ENCODE results near the gene NECTIN2.
"Not testable (repeated sequence)": the region's sequence is repeated elsewhere in the genome, so short reads cannot be mapped to it uniquely, and the experiment has no call there.

The NECTIN2 gene

GRCh38 chr19:44882063-44882462, 36.0 kb downstream of the NECTIN2 start:
- in situ Hi-C loops (cut with HindIII; ENCODE audit: low sequenced_read_pairs): no loop called here

- in situ Hi-C loops (cut with HindIII; ENCODE audit: low sequenced_read_pairs): not testable (repeated sequence)
Measured at GRCh38 chr19:44882619-44883397, 36.7 kb downstream of the NECTIN2 start.

DNA sequence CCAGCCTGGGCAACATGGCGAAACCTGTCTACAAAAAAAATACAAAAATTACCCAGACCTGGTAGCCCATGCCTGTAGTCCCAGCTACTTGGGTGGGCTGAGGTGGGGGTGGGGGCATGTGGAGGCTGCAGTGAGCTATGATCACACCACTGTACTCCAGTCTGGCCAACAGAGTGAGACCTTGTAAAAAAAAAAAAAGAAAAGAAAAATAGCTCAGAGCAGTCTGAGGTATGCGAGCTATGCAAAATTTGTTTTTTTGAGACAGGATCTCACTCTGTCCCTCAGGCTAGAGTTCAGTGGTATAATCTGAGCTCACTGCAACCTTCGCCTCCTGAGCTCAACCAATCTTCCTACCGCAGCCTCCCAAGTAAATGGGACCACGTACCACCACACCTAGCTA, 37.8 kb downstream of the NECTIN2 start:
- in situ Hi-C loops (cut with HindIII; ENCODE audit: low sequenced_read_pairs): no loop called here

DNA sequence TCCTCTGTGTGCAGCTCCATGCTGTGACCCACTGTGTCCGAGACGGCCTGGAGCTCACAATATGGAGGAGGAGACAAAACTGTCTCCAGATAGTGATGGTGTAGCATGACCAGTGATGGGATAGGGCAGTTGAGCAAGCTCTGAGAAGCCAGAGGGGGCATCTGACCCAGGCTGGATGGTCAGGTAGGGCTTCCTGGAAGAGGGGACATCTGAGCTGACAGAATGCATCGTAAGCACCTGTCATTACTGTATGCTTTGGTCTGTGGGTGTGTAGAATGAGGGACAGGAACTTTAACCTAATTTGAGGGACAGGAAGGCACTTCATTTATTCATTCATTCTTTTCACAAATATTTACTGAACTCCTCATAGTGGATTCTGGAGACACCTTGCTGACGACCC, 38.5 kb downstream of the NECTIN2 start:
- in situ Hi-C loops (cut with HindIII; ENCODE audit: low sequenced_read_pairs): no loop called here

GRCh38 chr19:44886141-44886540, 40.0 kb downstream of the NECTIN2 start:
- in situ Hi-C loops (cut with HindIII; ENCODE audit: low sequenced_read_pairs): no loop called here

- in situ Hi-C loops (cut with HindIII; ENCODE audit: low sequenced_read_pairs): no loop called here
Measured at GRCh38 chr19:44887648-44888047, 41.6 kb downstream of the NECTIN2 start.

GRCh38 chr19:44888335-44888734, 42.2 kb downstream of the NECTIN2 start:
- in situ Hi-C loops (cut with HindIII; ENCODE audit: low sequenced_read_pairs): not testable (repeated sequence)

DNA sequence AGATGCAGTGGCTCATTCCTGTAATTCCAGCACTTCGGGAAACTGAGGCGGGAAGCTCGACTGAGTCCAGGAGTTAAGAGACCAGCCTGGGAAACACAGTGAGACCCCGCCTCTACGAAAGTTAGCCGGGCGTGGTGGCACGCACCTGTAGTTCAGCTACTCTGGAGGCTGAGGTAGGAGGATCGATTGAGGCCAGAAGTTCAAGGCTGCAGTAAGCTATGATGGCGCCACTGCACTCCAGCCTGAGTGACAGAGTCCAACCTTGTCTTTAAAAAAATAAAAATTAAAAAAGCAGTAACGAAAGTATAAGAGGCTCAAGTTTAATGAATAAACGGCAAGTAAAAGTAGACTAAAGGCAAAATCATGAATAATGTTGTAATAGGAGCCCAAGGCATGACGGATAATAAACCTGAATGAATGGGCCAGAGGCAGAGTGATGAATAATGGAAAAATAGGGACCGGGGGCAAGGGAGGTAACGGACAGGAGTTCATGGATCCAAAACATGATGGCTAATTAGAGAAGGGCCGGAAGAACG, 43.8 kb downstream of the NECTIN2 start:
- in situ Hi-C loops (cut with HindIII; ENCODE audit: low sequenced_read_pairs): no loop called here

DNA sequence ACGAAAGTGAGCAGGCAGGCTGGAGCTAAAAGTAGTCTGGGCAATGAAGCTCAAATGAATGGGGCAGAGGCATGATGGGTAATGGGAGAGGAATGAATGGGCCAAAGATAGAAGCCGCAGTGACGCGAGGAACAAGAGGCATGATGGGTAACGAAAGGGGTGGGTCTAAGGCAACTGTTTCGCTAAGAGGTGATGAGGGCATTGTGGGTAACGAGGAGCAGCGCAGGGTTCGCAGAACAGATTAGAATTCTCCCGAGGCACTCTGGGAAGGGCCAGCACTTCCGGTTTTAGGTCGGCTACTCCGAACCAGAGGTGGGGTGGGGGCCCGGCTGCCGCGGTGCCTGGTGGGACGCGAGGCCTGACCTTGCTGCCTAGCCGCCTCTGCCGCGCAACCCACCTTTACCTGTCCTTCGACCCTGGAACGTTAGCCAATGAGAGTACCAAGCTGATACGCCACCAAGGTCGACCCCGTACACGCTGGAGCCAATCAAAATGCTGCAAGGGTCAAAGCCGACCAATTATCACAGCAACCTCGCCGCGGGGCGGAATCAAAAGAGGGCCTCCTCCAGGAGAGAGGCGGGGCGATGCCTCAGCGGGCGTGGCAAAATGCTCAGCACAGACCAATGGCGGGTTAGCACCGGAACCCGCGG, 44.4 kb downstream of the NECTIN2 start:
- in situ Hi-C loops (cut with HindIII; ENCODE audit: low sequenced_read_pairs): no loop called here

- in situ Hi-C loops (cut with HindIII; ENCODE audit: low sequenced_read_pairs): no loop called here
Measured at GRCh38 chr19:44891016-44891882, 45.2 kb downstream of the NECTIN2 start, which contains the start of gene TOMM40. TOMM40 (plus strand) TSS chr19:44891254; CDS start chr19:44891416, 162 bp downstream.

DNA sequence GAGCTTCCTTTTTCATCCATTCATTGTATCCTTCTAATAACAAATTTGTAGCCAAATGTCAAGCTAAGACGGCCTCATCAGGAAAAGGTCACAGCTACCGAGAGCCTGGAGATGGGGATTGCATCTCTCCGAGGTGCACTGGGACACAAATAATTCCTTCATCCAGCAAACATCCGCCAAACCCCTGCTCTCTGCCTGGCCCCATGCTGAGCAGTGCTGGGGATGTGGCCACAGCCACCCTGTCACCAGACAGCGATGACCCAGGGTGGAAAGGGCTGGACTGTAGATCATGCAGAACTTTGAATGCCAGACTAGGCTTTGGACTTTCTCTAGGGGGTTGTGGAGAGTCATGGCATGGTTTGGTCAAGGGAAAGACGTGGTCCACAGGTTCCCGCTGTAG, 46.8 kb downstream of the NECTIN2 start:
- in situ Hi-C loops (cut with HindIII; ENCODE audit: low sequenced_read_pairs): no loop called here

GRCh38 chr19:44893332-44894051, 47.4 kb downstream of the NECTIN2 start:
- in situ Hi-C loops (cut with HindIII; ENCODE audit: low sequenced_read_pairs): no loop called here

GRCh38 chr19:44894052-44894400, 47.9 kb downstream of the NECTIN2 start:
- in situ Hi-C loops (cut with HindIII; ENCODE audit: low sequenced_read_pairs): no loop called here

- in situ Hi-C loops (cut with HindIII; ENCODE audit: low sequenced_read_pairs): loop anchor here (5.0 kb wide), 2 partner anchors 57 to 58 kb away; no protein-coding TSS in a partner anchor
Measured at GRCh38 chr19:44894946-44895345, 48.8 kb downstream of the NECTIN2 start.

- in situ Hi-C loops (cut with HindIII; ENCODE audit: low sequenced_read_pairs): loop anchor here (5.0 kb wide), 2 partner anchors 54 to 61 kb away; no protein-coding TSS in a partner anchor
Measured at GRCh38 chr19:44897835-44898234, 51.7 kb downstream of the NECTIN2 start.

DNA sequence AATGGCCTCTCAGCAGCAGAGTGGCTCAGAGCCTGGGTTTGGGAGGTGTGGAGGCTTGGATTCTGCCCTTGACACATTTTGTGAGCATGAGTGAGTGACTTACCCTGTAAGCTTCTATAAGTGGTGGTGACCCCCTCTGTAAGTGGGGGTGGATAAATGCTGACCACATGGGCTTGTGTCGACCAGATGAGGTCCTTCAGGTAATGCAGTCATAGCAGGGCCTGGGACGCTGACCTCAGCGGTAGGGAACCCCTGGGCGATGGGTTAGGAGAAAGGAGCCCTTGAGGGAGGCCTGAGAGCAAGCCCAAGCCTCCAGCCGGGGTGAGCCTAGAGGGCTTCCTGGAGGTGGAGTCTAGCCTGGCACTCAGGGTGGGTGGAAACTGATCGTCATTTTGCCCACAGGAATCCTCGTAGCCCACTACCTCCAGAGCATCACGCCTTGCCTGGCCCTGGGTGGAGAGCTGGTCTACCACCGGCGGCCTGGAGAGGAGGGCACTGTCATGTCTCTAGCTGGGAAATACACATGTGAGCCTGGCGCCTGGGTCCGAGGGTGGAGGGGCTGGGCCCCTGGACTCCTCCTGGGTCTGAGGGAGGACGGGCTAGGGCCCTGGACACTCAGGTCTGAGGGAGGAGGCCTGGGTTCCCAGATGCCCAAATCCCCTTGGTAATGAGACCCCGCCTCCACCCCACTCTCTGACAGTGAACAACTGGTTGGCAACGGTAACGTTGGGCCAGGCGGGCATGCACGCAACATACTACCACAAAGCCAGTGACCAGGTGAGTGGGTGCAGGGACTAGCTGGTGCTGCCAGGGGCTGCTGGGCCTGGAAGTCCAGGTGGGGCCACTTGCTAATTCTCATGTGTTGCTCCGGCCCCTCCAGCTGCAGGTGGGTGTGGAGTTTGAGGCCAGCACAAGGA, 54.5 kb downstream of the NECTIN2 start:
- in situ Hi-C loops (cut with HindIII; ENCODE audit: low sequenced_read_pairs): no loop called here

DNA sequence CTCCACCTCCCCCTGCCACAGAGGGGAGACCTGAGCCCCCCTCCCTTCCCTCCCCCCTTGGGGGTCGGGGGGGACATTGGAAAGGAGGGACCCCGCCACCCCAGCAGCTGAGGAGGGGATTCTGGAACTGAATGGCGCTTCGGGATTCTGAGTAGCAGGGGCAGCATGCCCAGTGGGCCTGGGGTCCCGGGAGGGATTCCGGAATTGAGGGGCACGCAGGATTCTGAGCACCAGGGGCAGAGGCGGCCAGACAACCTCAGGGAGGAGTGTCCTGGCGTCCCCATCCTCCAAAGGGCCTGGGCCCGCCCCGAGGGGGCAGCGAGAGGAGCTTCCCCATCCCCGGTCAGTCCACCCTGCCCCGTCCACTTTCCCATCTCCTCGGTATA, 57.1 kb downstream of the NECTIN2 start:
- in situ Hi-C loops (cut with HindIII; ENCODE audit: low sequenced_read_pairs): no loop called here

DNA sequence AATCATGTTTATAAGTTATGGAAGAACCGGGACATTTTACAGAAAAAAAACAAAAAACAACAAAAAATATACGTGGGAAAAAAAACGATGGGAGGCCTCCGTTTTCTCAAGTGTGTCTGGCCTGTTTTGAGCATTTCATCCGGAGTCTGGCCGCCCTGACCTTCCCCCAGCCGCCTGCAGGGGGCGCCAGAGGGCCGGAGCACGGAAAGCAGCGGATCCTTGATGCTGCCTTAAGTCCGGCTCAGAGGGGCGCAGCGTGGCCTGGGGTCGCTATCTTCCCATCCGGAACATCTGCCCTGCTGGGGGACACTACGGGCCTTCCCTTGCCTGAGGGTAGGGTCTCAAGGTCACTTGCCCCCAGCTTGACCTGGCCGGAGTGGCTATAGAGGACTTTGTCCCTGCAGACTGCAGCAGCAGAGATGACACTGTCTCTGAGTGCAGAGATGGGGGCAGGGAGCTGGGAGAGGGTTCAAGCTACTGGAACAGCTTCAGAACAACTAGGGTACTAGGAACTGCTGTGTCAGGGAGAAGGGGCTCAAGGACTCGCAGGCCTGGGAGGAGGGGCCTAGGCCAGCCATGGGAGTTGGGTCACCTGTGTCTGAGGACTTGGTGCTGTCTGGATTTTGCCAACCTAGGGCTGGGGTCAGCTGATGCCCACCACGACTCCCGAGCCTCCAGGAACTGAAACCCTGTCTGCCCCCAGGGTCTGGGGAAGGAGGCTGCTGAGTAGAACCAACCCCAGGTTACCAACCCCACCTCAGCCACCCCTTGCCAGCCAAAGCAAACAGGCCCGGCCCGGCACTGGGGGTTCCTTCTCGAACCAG, 57.7 kb downstream of the NECTIN2 start:
- in situ Hi-C loops (cut with HindIII; ENCODE audit: low sequenced_read_pairs): no loop called here
